Right lobe of liver (tissue), 4 donors: ENCODE data around the gene CFAP70.

ENCODE experiments used
- CTCF ChIP-seq, 4 donors: fragments of 200-600 bp in 3 of 4; fragments of 450-650 bp in 1 of 4; IDR thresholded peaks; one replicate each; pipeline versions ENCODE4 v1.5.1 to v1.8.0; 2016 to 2022; ENCODE audit warnings: antibody characterized with exemption in 4 of 4, mild to moderate bottlenecking in 2 of 4
- POLR2A ChIP-seq: fragments of 450-650 bp; IDR thresholded peaks from one replicate; pipeline ENCODE4 v1.6.1; 2017; ENCODE audit warnings: antibody characterized with exemption, mild to moderate bottlenecking
- donor health status: DM: no; HTN: no; CAD: no.
- donor health status: DM: no; HTN: no; CAD: no.
- donor health status: DM: no; HTN: yes; CAD: no.

GRCh38 chr10:73407495-73407894 lies 48.8 kb upstream of the CFAP70 start:
- TF ChIP-seq POLR2A (no peak), CTCF (IDR thresholded peaks at IDR 0.05) (no peak)
